Stimulated activated naive B cell treated with anti-CD40 and anti-IgM and Interleukin-4, amounts not matched to agents 10 μg/mL and 1 μg/mL and 100 μg/mL, for 72 hours (primary cell): Measurements from ENCODE around the gene ZGPAT.

ENCODE experiments used
- ATAC-seq, 2 donors: fragments of 150-1000 bp; cut with Tn5 transposase; replicated peaks; 2 replicates each; pipeline ENCODE4 v1.10.0; 2021; ENCODE audit warnings: moderate library complexity in 1 of 2
- DNase-seq: peaks from one replicate; pipeline ENCODE4 v3.0.0; 2021
- H3K27ac Mint-ChIP-seq: one replicate; pipeline ENCODE4 v1.8.0; 2022; ENCODE audit warnings: mild to moderate bottlenecking, mixed read lengths
- H3K27me3 Mint-ChIP-seq, 2 donors: one replicate each; pipeline ENCODE4 v1.8.0; 2022; ENCODE audit warnings: mixed read lengths in 2 of 2
- H3K36me3 Mint-ChIP-seq, 2 donors: one replicate each; pipeline ENCODE4 v1.8.0; 2022; ENCODE audit warnings: mixed read lengths in 2 of 2, mild to moderate bottlenecking in 1 of 2
- H3K4me1 Mint-ChIP-seq, 2 donors: one replicate each; pipeline ENCODE4 v1.8.0; 2022; ENCODE audit warnings: mixed read lengths in 2 of 2, mild to moderate bottlenecking in 1 of 2
- H3K4me3 Mint-ChIP-seq, 2 donors: one replicate each; pipeline ENCODE4 v1.8.0; 2022; ENCODE audit warnings: mild to moderate bottlenecking in 2 of 2, mixed read lengths in 2 of 2, moderate library complexity in 1 of 2
- H3K9me3 Mint-ChIP-seq, 2 donors: one replicate each; pipeline ENCODE4 v1.8.0; 2022; ENCODE audit warnings: mixed read lengths in 2 of 2, mild to moderate bottlenecking in 1 of 2

The ZGPAT gene

DNA sequence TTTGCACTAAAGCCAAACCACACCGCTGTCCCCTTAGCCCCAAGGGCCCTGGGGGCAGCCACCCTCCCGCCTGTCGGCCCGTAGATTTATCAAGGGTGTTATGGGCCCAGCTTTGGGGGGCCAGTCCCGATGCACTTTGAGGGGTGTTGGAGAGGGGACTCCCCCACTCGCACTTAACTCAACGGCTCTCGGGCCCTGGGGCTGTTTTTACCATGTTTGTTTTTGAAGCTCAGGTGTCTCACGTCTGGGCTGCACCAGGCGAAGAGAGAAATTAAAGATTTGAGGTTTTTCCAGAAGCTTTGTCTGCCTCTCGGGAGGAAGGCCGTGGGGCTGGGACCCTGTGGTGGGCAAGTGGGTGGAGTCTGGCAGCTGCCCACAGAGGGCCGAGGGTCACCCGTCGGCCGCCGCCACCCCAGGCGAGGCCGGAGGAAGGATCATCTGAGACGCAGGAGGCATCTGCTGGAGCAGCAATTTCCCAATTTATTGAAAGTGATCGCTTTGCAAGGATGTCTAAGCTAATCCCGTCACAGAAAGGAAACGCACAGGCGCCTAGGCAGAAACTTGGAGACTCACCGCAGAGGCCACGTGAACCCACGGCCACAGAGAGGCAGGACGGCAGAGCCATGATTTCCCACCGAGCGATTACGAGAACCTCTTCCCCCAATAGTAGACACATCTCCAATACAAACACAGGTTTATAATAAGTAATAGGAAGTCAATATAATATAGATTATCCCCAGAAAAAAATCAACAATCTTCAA, 35.6 kb downstream of the ZGPAT start:
- Mint-ChIP-seq H3K27me3 (no peaks in the 10 kb centered on the region), H3K27ac (no peak overlapping the region), H3K36me3 (peaks cover 0 to 3% of the 10 kb centered on the region in 2 donors), H3K4me1 (peaks cover 2 to 14% of the 10 kb centered on the region in 2 donors), H3K9me3 (no peaks in the 10 kb centered on the region), H3K4me3 (no peak overlapping the region)
- no peak for DNase-seq
- ATAC-seq = no peak

DNA sequence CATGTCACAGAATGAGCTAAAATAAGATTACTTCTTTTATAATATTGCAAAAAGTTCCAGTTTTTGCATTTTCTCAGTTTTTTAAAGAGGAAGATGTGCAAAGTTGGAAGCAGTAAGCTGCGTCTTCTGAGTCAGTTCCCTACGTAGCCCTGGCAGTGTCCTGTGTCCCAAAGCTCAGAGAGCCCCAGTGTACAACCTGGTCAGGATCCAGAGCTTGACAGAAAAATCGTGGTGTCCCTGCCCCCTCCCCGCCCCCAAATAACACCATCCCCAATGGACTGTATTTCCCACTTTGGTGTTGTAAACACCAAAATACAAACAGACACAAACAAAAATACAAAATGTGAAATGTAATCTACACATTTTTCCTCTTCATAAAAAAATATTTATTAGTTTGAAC, 36.3 kb downstream of the ZGPAT start:
- peaks cover 0 to 3% of the 10 kb centered on the region in 2 donors for H3K36me3 Mint-ChIP-seq

GRCh38 chr20:63744574-63745423, 37.0 kb downstream of the ZGPAT start:
- no peaks in the 10 kb centered on the region for H3K27me3 Mint-ChIP-seq
- DNase-seq (no peak), ATAC-seq (no peak)
- H3K9me3 Mint-ChIP-seq = no peaks in the 10 kb centered on the region
- peaks cover 0 to 3% of the 10 kb centered on the region in 2 donors for H3K36me3 Mint-ChIP-seq
- H3K4me3 Mint-ChIP-seq = no peak overlapping the region
- H3K27ac Mint-ChIP-seq = no peak overlapping the region
- H3K4me1 Mint-ChIP-seq = peaks cover 0 to 9% of the 10 kb centered on the region in 2 donors

More for the DNA sequence above, 36.3 kb downstream of the ZGPAT start:
- Mint-ChIP-seq H3K27me3 (no peaks in the 10 kb centered on the region), H3K4me1 (peaks cover 0 to 9% of the 10 kb centered on the region in 2 donors), H3K4me3 (no peak overlapping the region), H3K9me3 (no peaks in the 10 kb centered on the region), H3K27ac (no peak overlapping the region)
- DNase-seq = no peak
- ATAC-seq = no peak

DNA sequence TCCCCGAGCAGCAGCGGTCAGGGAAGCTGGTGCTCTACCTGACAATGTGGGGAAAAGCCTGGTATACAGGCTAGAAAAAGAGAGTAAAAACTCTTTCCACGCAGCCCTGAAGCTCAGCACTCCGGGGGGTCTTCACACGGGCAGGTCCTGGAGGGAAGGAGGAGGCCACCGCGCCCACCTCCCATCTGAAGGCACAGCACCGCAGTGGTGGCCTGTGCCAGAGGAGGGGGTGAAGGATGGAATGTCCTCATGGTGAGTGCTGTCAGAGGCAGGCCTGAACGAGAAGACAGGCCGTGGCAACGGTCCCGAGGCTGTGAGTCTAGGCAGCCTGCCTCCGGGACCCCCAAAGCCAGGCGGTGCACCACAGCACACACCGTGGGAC, 37.6 kb downstream of the ZGPAT start:
- H3K4me1 Mint-ChIP-seq = peaks cover 0 to 9% of the 10 kb centered on the region in 2 donors
- no peaks in the 10 kb centered on the region for H3K27me3 Mint-ChIP-seq
- H3K36me3 Mint-ChIP-seq = peaks cover 0 to 3% of the 10 kb centered on the region in 2 donors
- no peak overlapping the region for H3K4me3 Mint-ChIP-seq
- DNase-seq (no peak), ATAC-seq (no peak)
- no peaks in the 10 kb centered on the region for H3K9me3 Mint-ChIP-seq
- no peak overlapping the region for H3K27ac Mint-ChIP-seq

DNA sequence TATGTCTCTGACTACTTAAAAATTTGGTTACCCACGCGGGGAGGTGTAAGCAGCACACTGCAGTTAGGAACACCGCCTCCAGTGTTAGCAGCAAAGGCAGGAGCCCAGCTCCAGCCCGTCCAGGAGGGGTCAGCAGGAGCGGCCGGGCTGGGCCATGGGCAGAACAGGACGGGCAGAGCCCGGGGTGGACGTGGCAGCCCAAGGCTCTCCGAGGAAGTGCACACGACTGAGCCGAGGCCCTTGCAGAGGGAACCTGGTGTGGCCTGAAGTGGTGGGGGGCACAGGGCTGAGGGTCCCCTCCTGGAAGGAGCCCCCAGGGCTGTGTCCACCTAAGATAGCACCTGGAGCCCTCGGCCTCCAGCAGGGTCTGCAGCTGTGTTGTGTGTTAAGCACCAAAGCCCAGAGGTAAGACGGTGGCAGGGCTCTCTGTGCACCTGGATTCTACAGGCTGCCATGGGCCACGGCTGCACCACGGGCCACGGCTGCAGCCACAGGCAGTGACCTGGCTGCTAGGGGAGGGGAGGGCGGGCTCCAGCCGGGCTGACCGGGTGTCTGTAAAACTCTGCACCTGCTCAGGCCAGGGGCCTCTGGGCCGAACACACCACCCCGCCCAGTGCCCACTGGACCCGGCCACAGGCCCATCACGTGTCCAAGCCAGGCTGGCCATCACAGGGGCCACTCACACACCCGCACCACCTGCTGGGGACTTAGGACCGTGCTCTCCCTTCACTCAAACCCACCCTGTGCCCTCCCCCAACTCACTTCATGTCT, 38.3 kb downstream of the ZGPAT start:
- no peaks in the 10 kb centered on the region for H3K9me3 Mint-ChIP-seq
- no peaks in the 10 kb centered on the region for H3K27me3 Mint-ChIP-seq
- H3K4me1 Mint-ChIP-seq = peaks cover 0 to 4% of the 10 kb centered on the region in 2 donors
- no peak overlapping the region for H3K4me3 Mint-ChIP-seq
- H3K27ac Mint-ChIP-seq = no peak overlapping the region
- H3K36me3 Mint-ChIP-seq = peaks cover 0 to 3% of the 10 kb centered on the region in 2 donors
- no peak for DNase-seq
- ATAC-seq = no peak

DNA sequence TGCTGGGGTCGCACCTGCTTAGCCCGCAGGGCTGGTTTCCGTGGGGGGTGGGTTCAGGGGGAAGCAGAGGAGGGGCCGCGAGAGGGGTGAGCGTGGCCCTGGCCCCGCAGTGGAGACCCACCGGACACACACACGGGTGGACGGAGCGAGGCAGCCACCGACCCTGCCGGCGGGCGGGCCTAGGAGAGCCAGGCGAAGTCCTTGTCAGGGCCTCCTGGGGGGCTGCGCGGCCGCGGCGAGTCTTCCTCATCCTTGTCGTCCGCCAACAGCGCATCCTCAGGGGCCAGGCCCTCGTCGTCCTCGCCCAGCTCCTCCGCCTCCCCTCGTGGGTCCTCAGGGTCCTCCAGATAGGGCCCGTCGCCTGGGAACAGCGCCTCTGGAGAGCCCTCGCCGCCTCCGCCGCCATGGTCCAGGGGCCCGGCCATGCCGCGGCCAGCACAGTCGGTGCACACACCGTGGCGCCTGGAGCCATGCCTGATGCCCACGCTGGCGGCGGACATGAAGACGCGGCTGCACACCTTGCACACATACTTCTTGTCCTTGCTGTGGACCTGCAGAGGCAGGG, 39.0 kb downstream of the ZGPAT start:
- no peak for ATAC-seq
- H3K4me3 Mint-ChIP-seq = no peak overlapping the region
- H3K4me1 Mint-ChIP-seq = peaks cover 0 to 1% of the 10 kb centered on the region in 2 donors
- peaks cover 0 to under 1% of the 10 kb centered on the region in 2 donors for H3K9me3 Mint-ChIP-seq
- H3K36me3 Mint-ChIP-seq = peaks cover 0 to 3% of the 10 kb centered on the region in 2 donors
- DNase-seq = no peak
- no peaks in the 10 kb centered on the region for H3K27me3 Mint-ChIP-seq
- H3K27ac Mint-ChIP-seq = no peak overlapping the region

GRCh38 chr20:63747622-63748069, 39.8 kb downstream of the ZGPAT start:
- Mint-ChIP-seq H3K9me3 (peaks cover 0 to 3% of the 10 kb centered on the region in 2 donors), H3K4me1 (peaks cover 0 to 4% of the 10 kb centered on the region in 2 donors), H3K36me3 (peaks cover 0 to 3% of the 10 kb centered on the region in 2 donors), H3K27me3 (no peaks in the 10 kb centered on the region), H3K4me3 (no peak overlapping the region), H3K27ac (no peak overlapping the region)
- no peak for DNase-seq
- ATAC-seq = no peak

DNA sequence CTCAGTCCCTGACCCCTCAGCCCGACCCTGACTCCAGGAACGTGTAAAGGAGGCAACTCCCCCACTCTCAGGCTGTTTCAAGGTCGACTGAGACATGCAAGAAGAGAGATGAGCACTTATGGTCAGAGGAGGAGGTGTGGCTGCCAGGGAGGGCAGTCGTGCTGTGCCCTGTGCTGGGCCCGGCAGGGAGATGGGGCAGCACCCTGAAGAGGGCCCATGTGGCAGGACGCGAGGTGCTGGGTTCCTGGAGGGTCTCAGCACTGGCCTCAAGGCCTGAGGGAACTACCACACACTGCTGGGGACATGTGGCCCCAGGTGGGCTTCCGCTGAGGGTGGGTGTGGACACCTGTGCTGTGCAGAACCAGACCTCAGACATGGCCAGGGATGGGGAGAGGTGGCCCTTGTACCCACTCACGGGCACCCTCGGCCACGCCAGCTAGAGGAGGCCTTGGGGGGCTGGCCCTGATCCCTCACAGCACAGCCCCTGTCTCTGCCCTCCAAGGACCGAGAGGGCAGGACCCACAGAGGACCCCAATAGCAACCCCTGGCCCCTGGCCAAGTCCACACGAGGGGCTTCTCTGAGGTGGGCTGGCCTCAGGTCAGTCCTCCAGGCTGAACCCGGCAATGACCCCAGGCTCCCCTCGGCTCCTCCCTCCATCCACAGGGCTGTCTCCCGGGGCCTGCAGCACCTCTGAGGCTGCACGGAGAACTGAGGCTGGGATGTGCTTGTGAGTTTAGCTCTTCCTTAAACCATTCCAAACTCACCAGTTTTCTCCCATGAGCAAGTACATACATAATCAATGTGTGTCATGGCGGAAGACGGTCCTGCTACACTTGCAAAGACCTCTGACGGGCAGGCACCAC, 40.5 kb downstream of the ZGPAT start:
- Mint-ChIP-seq H3K4me3 (no peak overlapping the region), H3K27me3 (no peaks in the 10 kb centered on the region), H3K9me3 (peaks cover 0 to 3% of the 10 kb centered on the region in 2 donors), H3K36me3 (peaks cover 0 to 3% of the 10 kb centered on the region in 2 donors), H3K27ac (peak overlapping the region; percentile 73), H3K4me1 (peaks cover 0 to 4% of the 10 kb centered on the region in 2 donors)
- ATAC-seq (no peak), DNase-seq (no peak)

GRCh38 chr20:63748934-63749270, 41.1 kb downstream of the ZGPAT start:
- peaks cover 0 to 3% of the 10 kb centered on the region in 2 donors for H3K9me3 Mint-ChIP-seq
- no peaks in the 10 kb centered on the region for H3K27me3 Mint-ChIP-seq
- no peak overlapping the region for H3K4me3 Mint-ChIP-seq
- ATAC-seq = no peak
- DNase-seq = no peak
- peaks cover 0 to 3% of the 10 kb centered on the region in 2 donors for H3K36me3 Mint-ChIP-seq
- no peak overlapping the region for H3K27ac Mint-ChIP-seq
- peaks cover 0 to 4% of the 10 kb centered on the region in 2 donors for H3K4me1 Mint-ChIP-seq

GRCh38 chr20:63749597-63750508, 42.0 kb downstream of the ZGPAT start:
- Mint-ChIP-seq H3K27me3 (no peaks in the 10 kb centered on the region), H3K27ac (no peak overlapping the region), H3K36me3 (peaks cover 0 to 3% of the 10 kb centered on the region in 2 donors), H3K4me3 (no peak overlapping the region), H3K9me3 (peaks cover 0 to 3% of the 10 kb centered on the region in 2 donors), H3K4me1 (peaks cover 0 to 4% of the 10 kb centered on the region in 2 donors)
- ATAC-seq (no peak), DNase-seq (no peak)

DNA sequence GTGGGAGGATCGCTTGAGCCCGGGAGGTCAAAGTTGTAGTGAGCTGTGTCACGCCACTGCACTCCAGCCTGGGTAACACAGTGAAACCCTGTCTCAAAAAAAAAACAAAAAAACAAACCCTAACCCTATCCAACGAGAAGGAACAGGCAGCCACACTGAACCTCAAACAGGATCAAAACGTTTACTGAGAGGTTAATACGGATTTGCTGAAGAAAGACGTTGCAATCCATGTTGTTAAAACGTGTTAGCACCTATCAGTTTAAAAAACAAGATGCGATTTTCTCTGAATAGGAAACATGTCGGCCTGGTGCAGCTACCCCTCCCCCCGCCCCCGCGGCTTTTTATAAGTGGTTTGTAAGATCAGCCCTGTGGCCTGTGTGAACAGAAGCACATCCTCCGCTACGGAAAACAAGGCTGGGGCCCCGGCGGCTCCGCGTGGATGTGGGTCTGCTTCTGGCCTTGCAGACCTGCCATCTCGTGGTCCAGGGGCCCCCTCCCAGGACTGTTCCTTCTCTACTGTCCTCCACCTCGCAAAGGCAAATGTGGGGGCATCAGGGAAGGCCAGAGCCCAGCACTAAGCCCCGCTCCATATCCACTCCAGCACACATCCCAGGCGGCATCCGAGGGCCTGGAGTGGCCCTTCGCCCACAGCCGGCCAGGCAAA, 43.1 kb downstream of the ZGPAT start:
- DNase-seq = no peak
- peaks cover 0 to 4% of the 10 kb centered on the region in 2 donors for H3K4me1 Mint-ChIP-seq
- no peak for ATAC-seq
- H3K36me3 Mint-ChIP-seq = no peaks in the 10 kb centered on the region
- H3K27me3 Mint-ChIP-seq = no peaks in the 10 kb centered on the region
- H3K9me3 Mint-ChIP-seq = peaks cover 0 to 3% of the 10 kb centered on the region in 2 donors
- H3K4me3 Mint-ChIP-seq = no peak overlapping the region
- H3K27ac Mint-ChIP-seq = no peak overlapping the region
